Coronary artery (tissue), 2 donors: ENCODE data around the gene SELENOF.
A peak's percentile ranks its signal among the peaks of the same experiment; 100 is the strongest.
"Not testable (repeated sequence)": the region's sequence is repeated elsewhere in the genome, so short reads cannot be mapped to it uniquely, and the experiment has no call there.

Experiments used
- DNase-seq: peaks from one replicate; pipeline ENCODE4 v3.0.0-alpha.2; 2017; ENCODE audit warnings: low spot score
- H3K27ac ChIP-seq, 2 donors: fragments of 200-600 bp; sonication (generic); one replicate each; pipeline ENCODE4 v1.5.1; 2016 to 2019
- H3K4me3 ChIP-seq: fragments of 200-600 bp; sonication (generic); 2 replicates; pipeline ENCODE4 v1.5.1; 2016; ENCODE audit warnings: mild to moderate bottlenecking, moderate library complexity
- CTCF ChIP-seq: fragments of 200-600 bp; sonication (generic); IDR thresholded peaks from one replicate; pipeline ENCODE4 v1.5.1; 2019; ENCODE audit warnings: antibody characterized with exemption

SELENOF gene

GRCh38 chr1:86912281-86912900 is 1.5 kb downstream of the SELENOF start:
- Histone ChIP-seq H3K4me3 (peak overlapping the region; percentile 84), H3K27ac (no peak overlapping the region)
- TF ChIP-seq CTCF, result no peak
- no peak for DNase-seq

GRCh38 chr1:86906419-86906818 is 7.5 kb downstream of the SELENOF start:
- DNase-seq, result no peak
- no peak overlapping the region for H3K27ac ChIP-seq
- H3K4me3 ChIP-seq, result no peak overlapping the region
- TF ChIP-seq CTCF, result no peak

- DNase-seq, result no peak
- no peak for TF ChIP-seq CTCF
- H3K27ac ChIP-seq, result no peak overlapping the region
- no peak overlapping the region for H3K4me3 ChIP-seq
These were observed 8.1 kb downstream of the SELENOF start for GRCh38 chr1:86905875-86906274.

GRCh38 chr1:86899401-86899800 is 14.5 kb downstream of the SELENOF start:
- H3K4me3 ChIP-seq, H3K27ac ChIP-seq, DNase-seq: not testable (repeated sequence)

GRCh38 chr1:86888327-86888726 is 25.6 kb downstream of the SELENOF start:
- no peak overlapping the region for H3K4me3 ChIP-seq
- no peak for DNase-seq
- TF ChIP-seq CTCF, result no peak
- no peak overlapping the region for H3K27ac ChIP-seq

GRCh38 chr1:86887479-86888162 is 26.3 kb downstream of the SELENOF start:
- H3K27ac ChIP-seq, result no peak overlapping the region
- no peak for DNase-seq
- TF ChIP-seq CTCF, result no peak
- H3K4me3 ChIP-seq, result no peak overlapping the region

- H3K4me3 ChIP-seq, result no peak overlapping the region
- no peak for DNase-seq
- TF ChIP-seq CTCF, result no peak
- H3K27ac ChIP-seq, result no peak overlapping the region
These were observed 38.2 kb downstream of the SELENOF start for GRCh38 chr1:86875722-86876121.
